ENCODE results near the gene VSIR. TPM values are rescaled to one million over a fixed set of nuclear protein-coding genes. Genes with fewer than 3 reads are reported as not detected.

Gene VSIR
- total RNA-seq, 1 experiment from 2014 or later, result 3.6 TPM

DNA sequence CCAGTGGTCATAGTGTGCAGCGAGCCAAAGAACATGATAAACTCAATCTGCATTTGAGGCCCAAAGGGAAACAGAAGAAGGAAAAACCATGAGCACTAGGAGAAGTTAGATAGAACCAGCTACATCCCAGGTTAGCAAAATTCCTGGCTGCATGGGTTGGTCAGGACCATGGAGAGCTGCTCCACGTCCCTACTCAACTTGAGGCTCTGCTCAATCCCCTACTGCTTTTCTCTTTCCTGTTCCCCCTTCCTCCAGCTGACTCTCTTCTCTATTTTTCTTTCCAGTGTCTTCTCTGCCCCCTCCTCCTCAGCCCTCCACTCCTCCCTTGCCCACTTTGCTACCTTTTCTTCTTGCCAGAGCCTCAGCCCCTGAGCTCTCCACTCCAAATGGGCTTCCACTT, 21.9 kb upstream of the VSIR start:
- TF ChIP-seq, protein P1, sequence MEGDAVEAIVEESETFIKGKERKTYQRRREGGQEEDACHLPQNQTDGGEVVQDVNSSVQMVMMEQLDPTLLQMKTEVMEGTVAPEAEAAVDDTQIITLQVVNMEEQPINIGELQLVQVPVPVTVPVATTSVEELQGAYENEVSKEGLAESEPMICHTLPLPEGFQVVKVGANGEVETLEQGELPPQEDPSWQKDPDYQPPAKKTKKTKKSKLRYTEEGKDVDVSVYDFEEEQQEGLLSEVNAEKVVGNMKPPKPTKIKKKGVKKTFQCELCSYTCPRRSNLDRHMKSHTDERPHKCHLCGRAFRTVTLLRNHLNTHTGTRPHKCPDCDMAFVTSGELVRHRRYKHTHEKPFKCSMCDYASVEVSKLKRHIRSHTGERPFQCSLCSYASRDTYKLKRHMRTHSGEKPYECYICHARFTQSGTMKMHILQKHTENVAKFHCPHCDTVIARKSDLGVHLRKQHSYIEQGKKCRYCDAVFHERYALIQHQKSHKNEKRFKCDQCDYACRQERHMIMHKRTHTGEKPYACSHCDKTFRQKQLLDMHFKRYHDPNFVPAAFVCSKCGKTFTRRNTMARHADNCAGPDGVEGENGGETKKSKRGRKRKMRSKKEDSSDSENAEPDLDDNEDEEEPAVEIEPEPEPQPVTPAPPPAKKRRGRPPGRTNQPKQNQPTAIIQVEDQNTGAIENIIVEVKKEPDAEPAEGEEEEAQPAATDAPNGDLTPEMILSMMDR (IDR thresholded peaks at IDR 0.05; ENCODE audit: unreplicated experiment), result no peak
- BruUV-seq (replicated peaks), result no TSS peak
- Mint-ChIP-seq H3K9me3 (ENCODE audit: unreplicated experiment) (no peaks in the 10 kb centered on the region), H3K36me3 (ENCODE audit: insufficient read depth, unreplicated experiment) (no peaks in the 10 kb centered on the region), H3K27me3 (ENCODE audit: insufficient read depth, unreplicated experiment) (peaks cover 18% of the 10 kb centered on the region), H3K4me3 (ENCODE audit: unreplicated experiment) (no peak overlapping the region), H3K4me1 (ENCODE audit: insufficient read depth, unreplicated experiment) (no peaks in the 10 kb centered on the region), H3K27ac (ENCODE audit: low read depth, unreplicated experiment) (no peak overlapping the region)
- intact Hi-C loops (cut with micrococcal nuclease), result no loop called here
- ChIA-PET POLR2A (no interaction called here), CTCF (interaction anchor here (0.8 to 1.1 kb wide), 2 partner anchors 16 to 101 kb away, joined by 3 to 4 read pairs; no protein-coding TSS in a partner anchor)
- DNase-seq (ENCODE audit: unreplicated experiment), result peak; percentile 49

DNA sequence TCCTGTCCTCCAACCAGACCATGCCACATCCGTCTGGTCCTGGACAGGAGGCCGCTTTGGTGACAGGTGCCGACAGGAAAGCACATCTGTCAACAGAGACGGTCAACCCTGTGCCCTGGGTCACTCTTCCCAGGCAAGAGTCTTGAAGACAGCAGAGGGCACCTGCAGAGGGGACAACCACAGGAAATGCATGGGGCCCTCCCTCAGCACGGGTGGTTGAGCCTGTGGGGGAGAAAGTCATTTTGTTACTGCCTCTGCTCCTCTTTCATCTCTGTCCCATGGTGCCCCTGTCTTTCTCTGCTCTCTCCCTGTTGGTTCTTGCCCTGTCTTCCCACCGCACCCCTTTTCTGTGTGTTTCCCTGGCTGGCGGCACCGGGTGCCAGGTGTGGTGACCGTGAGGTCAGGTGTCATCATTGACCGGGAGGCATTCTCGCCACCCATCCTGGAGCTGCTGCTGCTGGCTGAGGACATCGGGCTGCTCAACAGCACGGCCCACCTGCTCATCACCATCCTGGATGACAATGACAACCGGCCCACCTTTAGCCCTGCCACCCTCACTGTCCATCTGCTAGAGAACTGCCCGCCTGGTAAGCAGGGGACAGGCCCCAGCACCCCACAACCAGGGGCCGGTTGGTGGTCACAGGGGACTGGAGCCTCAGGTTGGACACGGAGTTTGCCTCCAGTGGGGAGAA, 17.6 kb upstream of the VSIR start:
- no peak overlapping the region for H3K4me3 Mint-ChIP-seq (ENCODE audit: unreplicated experiment)

DNA sequence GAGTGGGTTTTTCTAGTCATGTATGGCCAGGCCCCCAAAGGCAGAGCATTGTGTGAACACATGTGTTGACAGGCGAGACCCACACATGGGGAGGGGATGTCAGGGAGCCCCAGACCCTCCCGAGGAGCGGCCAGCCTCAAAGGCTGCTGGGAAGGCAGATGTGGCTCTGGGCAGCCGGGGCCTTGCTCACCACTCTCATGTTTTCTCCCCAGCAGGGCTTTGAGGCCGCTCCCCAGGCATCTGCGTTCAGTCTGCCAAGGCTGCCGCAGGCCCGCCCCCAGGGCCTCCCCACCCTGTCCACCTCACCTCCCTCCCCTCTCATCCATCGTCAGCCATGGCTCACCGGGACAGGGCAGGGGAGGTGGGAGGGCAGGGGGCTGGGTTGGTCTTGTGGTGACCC, 16.6 kb upstream of the VSIR start:
- ChIA-PET POLR2A (no interaction called here), CTCF (no interaction called here)
- H3K4me3 Mint-ChIP-seq (ENCODE audit: unreplicated experiment), result no peak overlapping the region
- TF ChIP-seq, protein P1 (IDR thresholded peaks at IDR 0.05; ENCODE audit: unreplicated experiment), result no peak
- H3K27me3 Mint-ChIP-seq (ENCODE audit: insufficient read depth, unreplicated experiment), result peaks cover 18% of the 10 kb centered on the region
- no peaks in the 10 kb centered on the region for H3K9me3 Mint-ChIP-seq (ENCODE audit: unreplicated experiment)
- no peaks in the 10 kb centered on the region for H3K4me1 Mint-ChIP-seq (ENCODE audit: insufficient read depth, unreplicated experiment)
- no peak overlapping the region for H3K27ac Mint-ChIP-seq (ENCODE audit: low read depth, unreplicated experiment)
- no peaks in the 10 kb centered on the region for H3K36me3 Mint-ChIP-seq (ENCODE audit: insufficient read depth, unreplicated experiment)
- intact Hi-C loops (cut with micrococcal nuclease), result no loop called here
- DNase-seq (ENCODE audit: unreplicated experiment), result no peak
- BruUV-seq (replicated peaks), result no TSS peak

More for the DNA sequence above, 17.6 kb upstream of the VSIR start:
- Mint-ChIP-seq H3K27ac (ENCODE audit: low read depth, unreplicated experiment) (no peak overlapping the region), H3K36me3 (ENCODE audit: insufficient read depth, unreplicated experiment) (no peaks in the 10 kb centered on the region), H3K9me3 (ENCODE audit: unreplicated experiment) (no peaks in the 10 kb centered on the region), H3K4me1 (ENCODE audit: insufficient read depth, unreplicated experiment) (no peaks in the 10 kb centered on the region), H3K27me3 (ENCODE audit: insufficient read depth, unreplicated experiment) (peaks cover 18% of the 10 kb centered on the region)
- BruUV-seq (replicated peaks), result no TSS peak
- ChIA-PET CTCF (interaction anchor here (0.6 to 1.3 kb wide), 2 partner anchors 16 to 359 kb away, joined by 3 to 4 read pairs; no protein-coding TSS in a partner anchor), POLR2A (no interaction called here)
- intact Hi-C loops (cut with micrococcal nuclease), result no loop called here
- DNase-seq (ENCODE audit: unreplicated experiment), result no peak
- TF ChIP-seq, protein P1 (IDR thresholded peaks at IDR 0.05; ENCODE audit: unreplicated experiment), result no peak

DNA sequence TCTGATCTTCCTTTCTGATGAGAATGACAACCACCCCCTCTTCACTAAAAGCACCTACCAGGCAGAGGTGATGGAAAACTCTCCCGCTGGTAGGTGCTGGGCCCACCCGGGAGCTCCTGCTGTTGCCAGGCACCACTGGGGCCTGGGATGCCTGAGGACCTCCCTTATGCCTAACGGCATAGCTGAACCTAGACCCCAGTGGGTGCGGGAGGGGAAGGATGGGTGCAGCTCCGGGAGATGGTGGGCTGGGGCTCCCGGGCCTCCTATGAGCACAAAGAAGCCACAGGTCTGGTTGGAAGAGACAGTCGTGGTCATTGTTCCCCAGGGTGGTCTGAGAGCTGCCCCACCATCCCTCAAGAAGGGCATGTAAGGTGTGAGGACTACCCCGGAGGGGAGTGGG, 15.6 kb upstream of the VSIR start:
- intact Hi-C loops (cut with micrococcal nuclease), result no loop called here
- POLR2A ChIA-PET, result no interaction called here
- DNase-seq (ENCODE audit: unreplicated experiment), result no peak
- Mint-ChIP-seq H3K4me3 (ENCODE audit: unreplicated experiment) (no peak overlapping the region), H3K36me3 (ENCODE audit: insufficient read depth, unreplicated experiment) (no peaks in the 10 kb centered on the region), H3K4me1 (ENCODE audit: insufficient read depth, unreplicated experiment) (no peaks in the 10 kb centered on the region), H3K9me3 (ENCODE audit: unreplicated experiment) (no peaks in the 10 kb centered on the region), H3K27ac (ENCODE audit: low read depth, unreplicated experiment) (no peak overlapping the region), H3K27me3 (ENCODE audit: insufficient read depth, unreplicated experiment) (peaks cover 9% of the 10 kb centered on the region)
- TF ChIP-seq, protein P1 (IDR thresholded peaks at IDR 0.05; ENCODE audit: unreplicated experiment), result no peak
- CTCF ChIA-PET, result interaction anchor here (0.9 kb wide), 1 partner anchor 24 kb away, joined by 3 read pairs; no protein-coding TSS in a partner anchor
- no TSS peak for BruUV-seq (replicated peaks)

All from MCF 10A (cell line).